ENCODE measurements around the gene GASK1A.

Gene GASK1A

DNA sequence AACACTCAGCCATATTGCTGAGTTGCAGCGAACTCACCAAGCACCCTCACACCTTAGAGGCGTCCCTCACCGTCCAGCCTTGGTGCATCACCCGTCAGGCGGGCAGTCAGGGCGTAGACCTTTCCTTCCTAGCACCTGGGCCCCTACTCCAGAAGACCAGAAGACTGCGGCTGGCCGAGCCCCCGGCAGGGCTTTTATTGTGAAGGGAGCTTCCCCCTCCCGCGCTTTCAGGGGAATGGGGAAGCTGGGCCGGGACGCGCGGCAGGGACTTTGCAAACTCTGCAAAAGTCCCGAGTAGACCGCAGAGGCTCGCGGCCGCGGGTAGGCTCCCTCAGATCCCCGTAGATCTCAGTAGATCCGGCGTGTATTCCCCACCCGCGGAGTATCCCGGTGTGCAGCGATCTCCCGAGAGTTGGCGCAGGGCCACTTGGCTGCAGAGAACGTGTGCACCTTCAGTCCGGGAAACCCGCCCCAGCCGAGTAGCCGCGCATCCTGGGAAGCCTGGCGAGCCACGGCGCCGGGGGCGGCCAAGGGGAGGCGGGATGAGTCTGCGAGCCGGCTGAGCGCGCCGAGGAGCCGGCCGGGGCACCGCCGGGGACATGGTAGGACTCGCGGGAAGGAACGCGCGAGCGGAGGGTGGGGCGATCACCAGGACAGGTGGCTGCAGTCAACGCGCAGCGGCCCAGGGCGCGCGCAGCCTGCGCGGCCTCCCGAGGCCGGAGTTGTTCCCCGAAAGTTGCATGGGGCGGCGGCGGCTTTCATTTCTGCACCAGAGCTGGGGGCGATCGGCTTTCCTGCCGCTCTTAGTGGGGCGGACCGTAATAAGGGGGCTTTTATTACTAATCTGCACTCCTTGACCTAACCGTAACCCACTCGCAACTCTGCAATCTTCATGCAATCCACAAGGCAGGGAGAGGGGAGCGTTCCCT, at the start of gene GASK1A:
TSS of gene GASK1A (plus strand) at position 268 of the 929 bp plus-strand sequence. CDS start at position 600, 332 bp downstream.
- H3K4me3 ChIP-seq (ENCODE audit: low read length), result peak within 1 kb of the TSS; percentile 47
- no peak for DNase-seq (ENCODE audit: low read depth)
- TF ChIP-seq, protein P1, sequence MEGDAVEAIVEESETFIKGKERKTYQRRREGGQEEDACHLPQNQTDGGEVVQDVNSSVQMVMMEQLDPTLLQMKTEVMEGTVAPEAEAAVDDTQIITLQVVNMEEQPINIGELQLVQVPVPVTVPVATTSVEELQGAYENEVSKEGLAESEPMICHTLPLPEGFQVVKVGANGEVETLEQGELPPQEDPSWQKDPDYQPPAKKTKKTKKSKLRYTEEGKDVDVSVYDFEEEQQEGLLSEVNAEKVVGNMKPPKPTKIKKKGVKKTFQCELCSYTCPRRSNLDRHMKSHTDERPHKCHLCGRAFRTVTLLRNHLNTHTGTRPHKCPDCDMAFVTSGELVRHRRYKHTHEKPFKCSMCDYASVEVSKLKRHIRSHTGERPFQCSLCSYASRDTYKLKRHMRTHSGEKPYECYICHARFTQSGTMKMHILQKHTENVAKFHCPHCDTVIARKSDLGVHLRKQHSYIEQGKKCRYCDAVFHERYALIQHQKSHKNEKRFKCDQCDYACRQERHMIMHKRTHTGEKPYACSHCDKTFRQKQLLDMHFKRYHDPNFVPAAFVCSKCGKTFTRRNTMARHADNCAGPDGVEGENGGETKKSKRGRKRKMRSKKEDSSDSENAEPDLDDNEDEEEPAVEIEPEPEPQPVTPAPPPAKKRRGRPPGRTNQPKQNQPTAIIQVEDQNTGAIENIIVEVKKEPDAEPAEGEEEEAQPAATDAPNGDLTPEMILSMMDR (conservative IDR thresholded peaks at IDR 0.05; ENCODE audit: low read length), result no peak

DNA sequence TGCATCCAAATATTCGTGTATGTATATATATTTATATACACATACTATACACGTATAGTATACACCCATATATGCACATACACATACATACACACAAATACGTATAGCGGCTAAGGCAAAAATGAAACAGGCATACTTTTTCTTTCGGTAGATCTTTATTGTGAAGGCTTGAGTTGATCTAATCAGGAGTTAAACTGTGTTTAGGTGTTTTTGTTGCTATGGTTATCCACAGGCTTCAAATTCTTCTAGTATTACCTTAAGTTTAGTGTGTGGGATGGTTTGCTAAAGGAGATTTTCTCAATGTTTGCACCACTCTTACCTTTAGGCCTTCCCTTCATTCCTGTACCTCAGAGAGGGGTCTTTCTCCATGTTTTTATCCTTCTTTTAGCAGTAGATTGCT, 45.0 kb upstream of the GASK1A start:
- H3K4me3 ChIP-seq (ENCODE audit: low read length), result no peak overlapping the region
- DNase-seq (ENCODE audit: low read depth), result no peak
- TF ChIP-seq, protein P1 (conservative IDR thresholded peaks at IDR 0.05; ENCODE audit: low read length), result no peak

DNA sequence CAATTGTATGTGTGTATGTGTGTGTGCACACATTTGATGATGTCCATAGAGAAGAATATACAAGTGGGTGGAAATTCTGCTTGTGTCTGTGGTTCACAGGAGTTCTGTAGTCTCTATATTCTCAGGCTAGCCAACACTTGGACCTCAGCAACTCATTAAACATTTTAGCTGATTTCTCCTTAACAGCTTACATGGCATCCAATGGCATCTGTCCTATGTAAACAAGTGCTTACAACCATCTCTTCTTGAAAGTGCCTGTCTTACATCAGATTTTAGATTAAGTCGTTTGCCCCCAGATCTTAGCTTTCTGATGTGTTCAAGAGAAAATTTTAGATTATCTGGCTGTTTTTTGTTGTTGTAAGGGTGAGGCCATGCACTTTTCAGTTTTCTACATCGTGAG, 44.2 kb upstream of the GASK1A start:
- TF ChIP-seq, protein P1 (conservative IDR thresholded peaks at IDR 0.05; ENCODE audit: low read length), result no peak
- no peak overlapping the region for H3K4me3 ChIP-seq (ENCODE audit: low read length)
- DNase-seq (ENCODE audit: low read depth), result no peak

DNA sequence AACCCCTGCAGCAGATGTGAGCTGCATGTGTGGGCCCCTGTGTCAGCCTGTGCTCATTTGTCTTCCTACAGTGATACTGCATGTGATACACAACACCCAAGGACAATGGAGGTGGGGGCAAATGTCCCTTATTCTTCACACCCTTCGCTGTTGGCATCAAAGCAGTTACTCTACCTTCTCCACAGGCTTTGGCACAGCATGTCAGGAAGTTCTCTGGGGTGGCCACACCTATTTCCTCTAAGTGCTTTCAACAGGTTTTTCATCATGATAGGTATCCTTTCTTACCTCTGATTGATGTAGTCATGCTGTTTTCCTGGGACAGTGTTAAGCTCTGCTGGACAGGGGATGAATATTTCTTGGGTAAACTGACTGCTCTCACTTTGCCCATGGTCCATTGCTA, 43.6 kb upstream of the GASK1A start:
- TF ChIP-seq, protein P1 (conservative IDR thresholded peaks at IDR 0.05; ENCODE audit: low read length), result no peak
- DNase-seq (ENCODE audit: low read depth), result no peak
- no peak overlapping the region for H3K4me3 ChIP-seq (ENCODE audit: low read length)

DNA sequence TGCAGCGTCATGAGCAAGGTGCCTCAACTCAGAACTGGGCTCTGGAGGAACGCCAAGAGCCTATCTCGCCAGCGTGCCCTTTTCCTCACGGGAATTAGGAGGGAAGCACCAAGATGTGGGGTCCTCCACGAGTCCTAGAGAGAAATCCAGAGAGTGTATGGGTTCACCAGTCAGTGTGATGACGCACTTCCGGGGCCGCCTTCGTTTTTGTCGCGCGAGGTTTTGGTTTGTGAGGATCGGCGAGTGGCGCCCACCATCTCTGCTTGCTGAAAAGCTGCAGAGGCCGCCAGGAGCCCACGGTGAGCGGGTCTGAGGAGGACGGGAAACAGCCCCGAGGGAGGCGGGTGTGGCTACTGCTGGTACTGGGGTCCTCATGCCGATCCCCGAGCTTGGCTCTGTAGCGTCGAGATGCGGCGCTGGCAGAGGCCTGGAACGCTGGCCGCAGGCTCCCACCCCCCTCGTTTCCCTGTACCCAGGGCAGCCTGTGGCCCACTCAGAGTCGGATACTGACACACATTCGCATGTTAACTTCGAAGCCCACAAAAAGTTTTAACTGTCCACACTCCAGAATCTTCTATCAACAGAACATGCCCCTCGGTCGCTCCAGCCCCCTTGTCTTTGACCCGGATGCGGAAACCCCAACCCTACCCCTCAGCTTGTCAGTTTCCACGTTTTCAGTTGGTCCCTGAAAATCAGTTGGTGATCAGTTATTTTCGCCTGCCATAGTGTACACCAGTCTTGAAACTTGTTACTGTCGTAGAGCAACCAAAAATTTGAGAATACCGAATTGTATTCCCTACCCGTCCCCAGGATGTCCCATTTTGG, 42.7 kb upstream of the GASK1A start:
- peak; percentile 56 for DNase-seq (ENCODE audit: low read depth)
- TF ChIP-seq, protein P1 (conservative IDR thresholded peaks at IDR 0.05; ENCODE audit: low read length), result no peak
- peak overlapping the region; percentile 67 for H3K4me3 ChIP-seq (ENCODE audit: low read length)

DNA sequence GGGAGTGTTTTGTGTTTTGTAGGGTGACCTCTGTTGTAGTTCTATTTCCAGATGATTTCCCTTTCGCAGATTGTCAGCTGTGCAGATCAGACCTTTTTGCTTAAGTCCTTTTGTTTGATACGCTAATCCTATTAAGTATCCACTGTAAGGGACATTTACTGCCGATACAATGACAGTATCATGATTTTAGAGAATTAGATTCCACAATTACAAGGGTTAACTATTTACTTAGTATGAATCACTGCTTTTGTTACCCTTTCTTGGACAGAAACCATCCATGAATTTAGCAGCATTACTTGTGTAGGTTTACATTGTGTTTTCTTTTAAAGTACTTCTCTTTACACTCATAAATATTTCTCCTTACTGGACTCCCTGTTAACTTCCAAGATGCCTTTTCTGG, 41.8 kb upstream of the GASK1A start:
- TF ChIP-seq, protein P1 (conservative IDR thresholded peaks at IDR 0.05; ENCODE audit: low read length), result no peak
- no peak for DNase-seq (ENCODE audit: low read depth)

More for the DNA sequence above, 41.8 kb upstream of the GASK1A start:
- H3K4me3 ChIP-seq (ENCODE audit: low read length), result no peak overlapping the region
